HG02798 (cell line): Measurements from ENCODE around the gene DISC1.
"Not testable (repeated sequence)": the region's sequence is repeated elsewhere in the genome, so short reads cannot be mapped to it uniquely, and the experiment has no call there.

Experiments
- ATAC-seq: cut with Tn5 transposase; IDR thresholded peaks from one replicate; pipeline ENCODE4 v1.9.1; 2021; ENCODE audit warnings: mild to moderate bottlenecking; ENCODE audit not compliant: unreplicated experiment, poor library complexity

DISC1 gene

DNA sequence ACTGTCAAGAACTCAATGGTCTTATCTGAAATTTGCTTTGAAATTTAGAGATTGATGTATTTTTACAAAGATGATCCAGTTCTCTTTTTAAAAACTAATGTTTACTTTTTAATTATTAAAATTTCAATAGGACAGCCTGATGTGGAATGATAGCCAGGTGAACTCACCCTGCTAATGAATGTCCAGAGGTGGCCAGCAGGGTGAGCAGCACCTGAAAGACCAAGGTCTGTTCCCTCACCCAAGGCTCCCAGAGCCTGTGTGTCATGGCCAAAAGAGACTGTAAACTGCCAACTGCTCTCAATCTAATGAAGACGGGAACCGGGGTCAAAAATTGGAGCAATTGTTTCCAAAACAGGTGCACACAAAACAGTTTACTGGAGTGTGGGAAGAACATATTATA, 340.4 kb downstream of the DISC1 start:
- no peak for ATAC-seq

DNA sequence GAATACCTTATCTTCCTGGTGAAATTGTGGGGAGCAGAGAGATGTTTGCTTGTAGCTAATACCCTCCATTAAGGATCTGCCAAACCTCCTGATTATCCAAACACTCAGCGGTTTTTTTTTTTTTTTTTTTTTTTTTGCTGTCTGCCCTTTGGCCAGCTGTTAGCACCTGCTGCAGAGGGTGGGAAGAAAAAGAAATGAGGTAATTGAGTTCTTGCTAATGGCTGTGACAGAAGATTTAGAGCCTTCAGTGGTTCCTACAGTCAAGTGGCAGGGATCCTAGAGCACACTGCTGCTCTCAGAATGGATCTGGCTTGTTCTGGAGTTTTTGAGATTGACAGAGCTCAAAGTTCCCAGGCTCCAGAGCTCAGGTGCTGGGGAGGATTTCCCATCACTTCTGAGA, 342.5 kb downstream of the DISC1 start:
- no peak for ATAC-seq

DNA sequence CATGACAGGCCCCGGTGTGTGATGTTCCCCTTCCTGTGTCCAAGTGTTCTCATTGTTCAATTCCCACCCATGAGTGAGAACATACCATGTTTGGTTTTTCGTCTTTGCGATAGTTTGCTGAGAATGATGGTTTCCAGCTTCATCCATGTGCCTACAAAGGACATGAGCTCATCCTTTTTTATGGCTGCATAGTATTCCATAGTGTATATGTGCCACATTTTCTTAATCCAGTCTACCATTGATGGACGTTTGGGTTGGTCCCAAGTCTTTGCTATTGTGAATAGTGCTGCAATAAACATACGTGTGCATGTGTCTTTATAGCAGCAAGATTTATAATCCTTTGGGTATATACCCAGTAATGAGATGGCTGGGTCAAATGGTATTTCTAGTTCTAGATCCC, 343.2 kb downstream of the DISC1 start:
- not testable (repeated sequence) for ATAC-seq

DNA sequence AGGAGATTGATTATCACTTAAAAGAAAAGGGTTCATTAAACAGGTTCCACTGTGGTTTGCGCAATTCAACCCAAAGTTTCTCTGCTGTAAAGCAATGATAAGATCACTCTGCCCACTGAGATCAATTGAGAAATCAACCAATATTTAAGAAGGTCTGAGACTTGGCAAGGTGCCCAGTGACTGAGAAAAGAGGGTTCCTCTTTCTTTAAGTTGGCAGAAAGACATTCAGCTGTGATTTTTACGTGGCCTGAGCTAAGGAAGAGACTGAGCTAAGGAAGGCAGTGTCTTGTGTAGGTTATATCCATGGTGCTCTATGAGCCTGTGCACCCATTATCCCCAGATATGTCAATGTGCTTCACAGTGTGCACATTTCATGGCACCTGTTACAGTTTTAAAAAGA, 344.1 kb downstream of the DISC1 start:
- ATAC-seq = no peak

DNA sequence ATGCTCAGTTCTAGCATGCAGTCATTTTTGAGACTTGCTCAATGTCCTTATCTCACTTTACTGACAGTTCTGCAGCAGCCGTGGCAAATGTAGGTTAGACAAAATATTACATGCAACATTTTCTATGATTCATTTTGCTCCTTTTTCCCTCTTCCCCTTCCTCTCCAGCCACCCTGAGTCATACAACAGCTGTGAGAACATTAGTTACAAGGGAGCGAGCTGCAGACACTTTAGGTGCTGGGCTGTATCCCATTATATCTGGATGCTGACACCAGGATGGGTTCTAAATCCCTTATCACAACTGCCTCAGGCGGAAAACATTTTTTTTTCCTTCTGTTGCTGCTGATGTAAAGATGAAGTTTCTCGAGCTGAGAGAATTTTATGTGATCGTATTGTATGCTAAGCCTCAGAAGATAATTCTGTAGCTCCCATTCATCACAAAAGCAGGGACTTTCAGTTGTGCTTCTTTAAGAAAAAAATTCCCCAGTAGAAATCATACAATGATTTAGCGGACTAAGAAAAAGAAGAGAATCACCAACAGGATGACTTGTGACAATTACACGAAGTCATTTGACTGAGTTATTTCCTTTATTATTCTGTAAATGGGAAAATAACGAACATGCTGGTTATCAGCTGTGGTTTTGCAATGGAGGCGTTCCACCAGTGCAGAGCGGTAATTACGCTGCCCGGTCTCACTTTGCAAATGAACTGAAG, 345.0 kb downstream of the DISC1 start:
- ATAC-seq = no peak

DNA sequence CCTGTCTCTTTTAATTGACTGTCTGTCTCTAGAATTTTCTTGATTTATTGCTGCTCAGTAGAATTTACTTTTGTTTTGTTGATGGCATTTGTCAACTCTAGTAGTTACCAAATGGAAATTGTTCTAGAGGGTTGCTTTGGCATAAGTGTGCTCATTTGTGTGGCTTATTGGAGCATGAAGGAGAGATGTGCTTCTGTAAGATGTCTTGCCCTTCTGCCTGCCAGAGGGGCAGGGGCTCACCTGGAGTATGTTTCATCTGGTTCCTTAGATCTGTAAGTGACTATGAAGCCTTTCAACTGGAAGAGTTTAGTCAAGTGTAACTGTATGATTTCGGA, 345.5 kb downstream of the DISC1 start:
- no peak for ATAC-seq

DNA sequence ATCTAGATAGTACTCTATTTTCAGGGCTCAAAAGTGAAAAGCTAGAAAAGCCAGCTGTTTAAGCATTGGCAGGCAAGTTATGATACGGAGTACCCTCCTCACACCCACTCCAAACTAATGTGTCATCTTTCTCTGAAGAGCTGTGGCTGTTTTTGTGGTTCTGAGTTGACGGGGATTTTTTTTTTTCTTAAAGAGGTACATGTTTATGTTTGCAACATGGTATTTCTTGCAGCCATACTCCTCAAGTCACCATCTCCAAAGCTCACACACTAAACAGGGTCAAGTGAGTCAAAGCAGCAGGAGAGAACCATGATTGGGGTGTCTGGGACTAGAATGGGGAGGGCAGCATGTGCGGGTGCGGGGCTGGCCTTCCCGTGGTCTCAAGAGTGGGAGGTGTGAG, 347.2 kb downstream of the DISC1 start:
- ATAC-seq = no peak

DNA sequence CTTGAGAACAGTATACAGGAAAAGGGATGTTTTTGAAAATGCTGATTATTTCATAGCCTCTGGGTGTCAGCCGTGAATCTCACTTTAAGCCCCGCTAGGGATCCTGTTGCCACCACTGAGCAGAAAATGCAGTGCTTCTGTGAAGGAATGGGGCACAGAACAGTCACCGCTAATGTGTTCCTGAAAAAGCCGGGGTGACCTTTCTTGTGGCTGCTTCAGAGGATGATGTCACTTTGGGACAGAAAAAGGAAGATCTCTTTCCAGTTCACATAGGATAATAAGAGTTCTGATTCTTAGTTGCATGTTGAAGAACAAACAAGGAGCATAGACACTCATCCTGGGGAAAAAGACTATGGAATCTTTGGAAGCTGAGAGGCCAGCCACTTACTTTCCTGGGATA, 349.6 kb downstream of the DISC1 start:
- ATAC-seq = no peak

DNA sequence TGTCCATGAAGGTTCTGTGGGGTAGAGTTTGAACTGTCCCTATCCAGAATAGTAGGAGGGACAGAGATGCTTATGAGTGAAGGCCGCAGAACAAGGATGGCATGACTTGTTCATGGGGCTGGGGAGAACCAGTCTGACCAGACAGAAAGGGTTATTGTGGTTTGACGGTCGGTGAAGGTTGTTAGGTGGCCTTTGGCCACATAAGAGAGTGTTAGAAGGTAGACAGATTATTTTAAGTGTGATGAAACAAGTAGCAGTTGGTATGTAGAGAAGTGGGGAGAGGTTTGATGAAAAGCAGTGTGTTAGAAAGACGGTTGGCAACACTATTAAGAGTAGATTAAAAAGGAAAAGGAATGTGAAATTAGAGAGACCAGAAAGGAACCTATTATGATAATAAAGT, 355.1 kb downstream of the DISC1 start:
- ATAC-seq = no peak

DNA sequence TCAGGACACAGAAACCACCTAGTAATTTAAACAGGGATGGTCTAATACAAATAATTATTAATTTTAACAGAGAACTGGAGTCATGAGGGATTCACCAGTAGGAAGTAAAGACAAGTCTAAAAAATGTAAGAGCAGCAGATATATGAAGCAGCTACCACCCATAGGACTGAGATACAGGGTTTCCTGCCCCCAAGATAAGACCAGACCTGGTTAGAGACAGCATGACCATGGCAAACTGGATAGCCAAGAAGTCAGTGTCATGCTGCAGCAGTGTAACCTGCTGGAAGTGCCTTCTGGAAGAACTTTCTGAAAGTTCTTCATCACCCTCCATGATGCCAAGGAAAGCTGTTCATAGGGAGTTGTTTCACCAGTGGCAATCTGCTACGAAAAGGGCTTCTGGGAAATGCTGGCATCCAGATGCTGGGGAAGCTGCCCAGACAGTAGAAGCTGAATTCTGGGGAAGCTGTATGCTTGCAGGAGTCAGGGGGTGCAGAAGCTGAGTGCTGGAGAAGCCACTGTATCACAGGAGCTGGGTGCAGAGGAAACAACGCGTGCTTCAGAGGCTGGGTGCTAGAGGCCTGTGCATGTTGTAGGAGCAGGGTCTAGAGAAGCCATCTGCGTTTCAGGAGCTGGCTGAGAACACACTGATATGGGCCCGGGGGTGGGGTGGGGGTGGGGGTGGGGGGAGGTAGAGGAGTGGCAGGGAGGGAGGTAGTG, 356.4 kb downstream of the DISC1 start:
- no peak for ATAC-seq

DNA sequence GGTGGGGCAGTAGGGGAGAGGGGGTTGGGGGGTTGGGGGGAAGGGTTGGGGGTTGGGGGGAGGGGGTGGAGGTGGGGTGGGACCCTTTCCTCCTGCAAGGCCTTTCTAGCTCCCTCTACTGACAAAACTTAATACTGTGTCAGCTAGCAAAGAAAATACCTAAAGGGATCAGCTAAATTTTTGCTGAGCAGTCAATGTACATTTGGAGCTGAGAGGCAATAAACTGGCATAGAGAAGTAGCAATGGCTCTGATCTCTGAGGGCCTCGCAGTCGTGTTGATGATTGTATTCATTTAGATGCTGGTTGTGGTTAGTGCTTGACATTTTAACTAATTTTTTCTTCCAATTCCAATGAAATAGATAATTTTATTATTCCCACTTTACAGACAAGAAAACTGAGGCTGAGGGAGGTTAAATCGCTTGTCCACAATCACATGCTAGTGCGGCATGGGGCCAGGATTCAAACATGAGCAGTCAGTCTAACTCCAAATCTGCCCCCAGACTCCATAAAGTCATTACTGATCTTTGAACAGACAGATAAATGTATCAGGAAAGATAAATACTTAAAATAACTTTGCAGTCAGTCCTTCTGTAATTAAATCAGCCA, 357.1 kb downstream of the DISC1 start:
- ATAC-seq = no peak

DNA sequence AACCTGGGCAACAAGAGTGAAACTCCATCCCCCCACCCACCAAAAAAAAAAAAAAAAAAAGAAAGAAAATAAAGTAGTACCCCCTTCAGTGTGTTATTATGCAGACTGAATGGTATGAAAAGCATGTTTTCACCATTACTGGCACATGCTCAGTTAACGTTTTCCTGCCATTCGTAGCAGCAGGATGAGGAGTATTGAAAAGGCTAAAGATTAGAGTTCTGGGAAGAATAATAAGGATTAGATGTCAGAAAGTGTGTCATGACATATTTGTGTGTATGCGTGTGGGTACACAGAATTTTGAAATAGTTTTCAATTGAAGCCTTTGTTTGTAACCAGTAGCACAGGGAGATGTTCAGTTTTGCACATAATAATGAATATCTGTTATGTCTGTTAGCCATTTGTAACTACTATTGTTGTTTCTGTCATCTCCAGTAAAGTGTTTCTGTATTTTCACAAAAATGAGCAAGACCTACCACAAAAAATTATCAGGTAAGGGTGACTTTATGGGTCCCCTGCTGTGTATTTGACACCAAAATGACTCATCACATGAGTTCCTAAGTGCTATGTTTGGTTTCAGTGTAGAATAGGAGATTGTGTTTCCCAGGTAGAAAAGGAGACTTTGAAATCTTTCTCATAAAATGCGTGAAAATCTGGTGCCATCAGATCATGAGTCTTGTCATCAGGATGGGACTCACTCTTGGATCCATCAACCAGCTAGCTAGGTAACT, 358.9 kb downstream of the DISC1 start:
- ATAC-seq = no peak

DNA sequence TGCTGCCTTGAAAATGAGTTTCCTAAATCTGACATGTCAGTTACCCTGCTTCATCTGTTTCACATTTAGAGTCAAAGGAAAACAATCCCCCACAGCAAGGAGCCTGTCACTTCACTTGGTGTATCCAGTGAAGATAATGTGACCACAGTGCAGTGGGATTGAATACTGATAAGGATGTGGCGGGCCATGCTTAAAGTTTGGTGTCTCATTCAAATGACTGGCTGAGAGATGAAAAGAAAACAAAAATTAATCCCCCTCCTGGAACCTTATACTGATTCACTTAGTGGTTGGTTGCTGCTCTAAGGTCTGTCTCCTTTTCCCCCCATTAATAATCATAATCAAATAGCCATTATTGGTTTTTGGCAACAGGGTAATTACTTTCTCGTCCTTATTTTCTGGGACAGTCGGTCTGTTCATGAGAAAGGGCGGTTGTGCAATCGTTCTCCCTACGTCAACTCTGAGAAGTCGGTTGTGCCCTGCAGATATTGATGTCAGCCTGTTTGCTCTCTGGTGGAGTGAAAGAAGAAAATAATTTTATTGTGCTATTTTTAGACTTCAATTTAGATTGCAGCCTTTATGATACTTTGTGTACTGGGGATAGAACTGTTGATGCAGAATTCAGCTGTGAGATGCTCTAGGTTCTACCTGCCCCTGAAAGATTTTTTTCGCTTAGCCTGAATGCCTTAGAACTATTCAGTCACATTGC, 360.2 kb downstream of the DISC1 start:
- ATAC-seq = no peak

DNA sequence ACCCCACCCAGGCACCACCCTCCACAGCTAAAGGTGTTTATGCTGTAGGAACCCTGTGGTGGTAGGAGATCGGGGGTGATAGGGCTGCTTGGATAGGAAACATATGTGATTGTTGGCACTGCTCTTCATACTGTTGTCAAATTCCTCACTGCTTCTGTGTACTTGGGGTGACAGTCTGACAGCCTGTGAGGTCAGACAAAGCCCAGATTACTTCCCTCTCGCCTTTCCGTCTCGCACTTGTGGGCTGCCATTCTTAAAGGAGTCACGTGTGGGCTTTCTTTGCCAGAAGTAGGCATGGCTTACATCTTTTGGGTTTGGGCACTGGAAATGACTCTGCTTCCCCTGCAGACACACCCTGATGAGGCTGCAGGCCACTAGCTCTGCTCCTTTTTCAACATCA, 363.8 kb downstream of the DISC1 start:
- ATAC-seq = no peak

DNA sequence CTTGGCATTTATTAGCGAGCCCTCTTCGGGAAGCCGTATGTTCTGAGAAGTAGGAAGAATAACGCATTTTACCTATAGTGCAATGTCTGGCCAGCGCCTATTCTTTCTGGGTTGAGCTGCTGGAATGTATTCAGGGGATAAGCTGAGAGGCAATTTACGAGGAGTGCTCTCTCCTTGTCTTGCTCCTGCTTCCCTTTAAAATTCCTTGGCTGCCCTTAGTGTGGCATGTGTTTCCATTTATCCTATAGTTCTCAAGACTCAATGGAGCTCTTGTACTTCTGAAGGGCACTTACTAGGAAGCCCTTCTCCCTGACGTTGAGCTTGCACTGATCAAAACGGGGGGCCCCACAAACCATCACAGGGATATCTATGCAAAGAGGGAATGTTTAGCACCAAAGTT, 364.6 kb downstream of the DISC1 start:
- ATAC-seq = no peak

DNA sequence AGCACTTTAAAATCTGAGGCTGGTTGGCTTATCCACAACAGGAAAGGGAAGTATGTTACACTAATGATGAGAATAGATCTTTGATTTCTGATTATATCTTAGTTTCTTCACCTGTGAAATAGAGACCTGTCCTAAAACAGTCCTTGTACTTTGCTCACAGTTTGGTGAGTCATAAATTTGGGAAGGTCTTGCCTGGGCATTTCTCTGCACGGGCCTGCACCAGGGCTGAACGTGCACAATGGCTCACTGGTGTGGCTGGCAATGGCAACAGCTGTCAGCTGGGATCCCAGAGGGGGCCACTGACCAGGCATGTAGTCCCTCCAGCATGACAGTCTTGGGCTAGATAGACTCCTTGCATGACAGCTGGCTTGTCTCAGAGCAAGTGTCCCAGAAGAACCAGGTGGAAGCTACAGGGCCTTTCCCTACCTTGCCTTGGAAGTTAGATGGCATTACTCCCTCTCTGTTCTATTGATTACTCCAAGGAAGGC, 367.4 kb downstream of the DISC1 start:
- no peak for ATAC-seq

DNA sequence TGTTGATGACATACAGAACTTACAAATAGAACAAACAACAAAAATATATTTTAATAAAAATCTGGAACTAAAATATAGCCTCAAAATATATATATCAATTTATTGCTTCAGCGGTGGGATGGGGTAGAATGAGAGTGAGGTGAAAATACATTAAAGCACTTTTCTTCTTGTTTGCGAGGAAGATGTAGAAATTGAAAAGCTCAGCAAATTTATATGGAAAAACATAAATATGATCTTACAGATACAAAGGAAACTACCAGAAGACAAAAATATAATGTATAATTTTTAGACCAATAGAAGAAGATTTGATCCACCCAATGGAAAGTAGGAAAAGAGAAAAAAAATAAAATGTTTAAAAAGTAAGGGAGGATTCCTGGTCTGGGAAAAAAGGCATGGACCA, 372.2 kb downstream of the DISC1 start:
- no peak for ATAC-seq

DNA sequence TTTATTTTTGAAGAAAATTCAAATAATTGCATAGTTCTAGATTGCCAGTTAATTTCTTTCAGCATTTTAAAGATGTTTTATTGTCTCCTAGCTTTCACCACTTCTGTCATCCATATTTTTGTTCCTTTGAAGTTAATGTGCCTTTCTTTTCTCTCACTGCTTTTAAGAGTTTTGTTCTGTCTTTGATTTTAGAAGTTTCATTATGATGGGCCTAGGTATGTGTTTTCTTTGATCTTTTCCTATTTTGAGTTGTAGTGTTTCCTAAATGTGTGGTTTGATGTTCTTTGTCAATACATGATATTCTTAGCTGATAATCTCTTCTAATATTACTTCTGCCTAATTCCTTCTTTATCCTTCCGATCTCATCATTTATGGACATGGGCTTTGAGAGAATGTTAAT, 378.7 kb downstream of the DISC1 start:
- ATAC-seq = no peak

DNA sequence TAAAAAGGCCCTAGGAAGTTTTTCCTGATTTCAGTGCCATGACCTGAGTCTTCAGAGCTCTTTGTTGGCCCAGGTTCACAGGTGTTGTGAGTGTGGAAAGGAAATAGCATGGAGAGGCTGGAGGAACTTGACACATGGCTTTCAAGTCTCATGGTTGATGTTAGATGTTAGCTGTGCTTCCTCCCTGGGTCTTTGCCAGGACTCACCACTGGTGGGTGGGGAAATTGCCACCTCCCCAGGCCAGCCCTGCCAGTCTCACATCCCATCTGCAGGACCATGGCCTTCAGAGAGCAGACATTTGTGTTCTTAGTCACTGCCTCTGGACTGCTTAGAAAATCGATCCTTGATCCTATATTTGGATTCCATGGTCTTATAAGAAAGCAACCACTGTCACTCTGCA, 383.2 kb downstream of the DISC1 start:
- ATAC-seq = no peak

DNA sequence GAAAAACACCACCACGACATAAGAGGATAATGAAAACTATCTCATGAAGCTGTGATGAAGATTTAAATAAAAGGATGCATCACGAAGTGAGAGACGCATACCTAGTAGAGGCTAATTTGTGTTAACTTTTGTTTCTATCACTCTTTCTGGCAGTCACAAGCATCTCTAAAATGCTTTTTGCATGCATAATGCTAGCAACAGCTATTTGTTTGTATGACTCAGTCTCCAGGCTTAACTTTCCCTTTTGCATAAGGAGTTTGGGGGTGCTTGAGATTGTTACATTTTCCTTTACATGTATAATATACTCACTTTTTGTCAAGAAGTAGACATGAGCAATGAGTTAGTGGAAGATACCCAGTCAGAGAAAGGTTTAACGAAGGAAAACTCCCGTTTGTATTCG, 385.4 kb downstream of the DISC1 start:
- ATAC-seq = no peak
